NT2/D1 (cell line): ENCODE data around the gene SFR1.

Source experiments
- SUZ12 ChIP-seq: IDR thresholded peaks from 2 replicates; pipeline ENCODE4 v1.6.1; 2011; ENCODE audit not compliant: insufficient read length, insufficient read depth; ENCODE audit errors: extremely low read depth
- YY1 ChIP-seq: IDR thresholded peaks from 2 replicates; pipeline ENCODE4 v1.6.1; 2011; ENCODE audit not compliant: insufficient read length, insufficient read depth

DNA sequence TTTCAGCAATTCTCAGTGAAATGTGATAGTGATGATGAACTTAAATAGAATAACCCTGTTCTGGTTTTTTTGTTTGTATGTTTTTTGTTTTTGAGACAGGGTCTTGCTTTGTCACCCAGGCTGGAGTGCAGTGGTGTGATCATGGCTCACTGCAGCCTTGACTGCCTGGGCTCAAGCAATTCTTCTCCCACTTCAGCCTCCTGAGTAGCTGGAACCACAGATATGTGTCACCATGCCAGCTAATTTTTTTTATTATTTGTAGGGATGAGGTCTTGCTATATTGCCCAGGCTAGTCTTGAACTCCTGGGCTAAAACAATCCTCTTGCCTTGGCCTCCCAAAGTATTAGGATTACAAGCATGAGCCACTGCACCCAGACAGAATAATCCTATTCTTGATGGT lies 22.0 kb upstream of the SFR1 start:
- TF ChIP-seq YY1 (no peak), SUZ12 (no peak)
